Esophagus squamous epithelium (tissue), 5 donors: ENCODE results near the gene MFSD11. TPM values are rescaled to one million over a fixed set of nuclear protein-coding genes. Genes with fewer than 3 reads are reported as not detected.
"Not testable (repeated sequence)": the region's sequence is repeated elsewhere in the genome, so short reads cannot be mapped to it uniquely, and the experiment has no call there.

Experiments
- DNase-seq: peaks from one replicate; lab custom pipeline; 2025; lab: John Stamatoyannopoulos, UW
- H3K27ac ChIP-seq, 4 donors: fragments of 200-600 bp; sonication (generic); one replicate each; pipeline ENCODE4 v1.5.1; 2016 to 2019; ENCODE audit warnings: mild to moderate bottlenecking in 1 of 4
- H3K27me3 ChIP-seq, 4 donors: fragments of 200-600 bp; sonication (generic); 1 replicate in 3 of 4; 2 replicates in 1 of 4; pipeline versions ENCODE4 v1.5.1 to v1.6.0; 2017 to 2021; ENCODE audit warnings: antibody characterized with exemption in 1 of 4
- H3K36me3 ChIP-seq, 3 donors: fragments of 200-600 bp; sonication (generic); one replicate each; pipeline ENCODE4 v1.5.1; 2016 to 2019
- H3K4me1 ChIP-seq, 3 donors: fragments of 200-600 bp; sonication (generic); one replicate each; pipeline ENCODE4 v1.5.1; 2017 to 2019
- H3K4me3 ChIP-seq, 4 donors: fragments of 200-600 bp; sonication (generic); 1 replicate in 3 of 4; 2 replicates in 1 of 4; pipeline ENCODE4 v1.5.1; 2016 to 2019; ENCODE audit warnings: mild to moderate bottlenecking in 2 of 4, moderate library complexity in 1 of 4
- H3K9me3 ChIP-seq, 3 donors: fragments of 200-600 bp; sonication (generic); one replicate each; pipeline ENCODE4 v1.5.1; 2016 to 2019
- POLR2A ChIP-seq, 4 donors: fragments of 450-650 bp; IDR thresholded peaks; one replicate each; pipeline ENCODE4 v1.6.1; 2017; ENCODE audit warnings: antibody characterized with exemption in 4 of 4, mild to moderate bottlenecking in 4 of 4, moderate library complexity in 3 of 4
- WGBS, 2 donors: methylation state at CpG; one replicate each; pipeline ENCODE4 v1.1.5; 2018; 5-methylcytosine and 5-hydroxymethylcytosine counted together
- intact Hi-C: fragments of 100-400 bp; cut with DNase I; formaldehyde crosslinking; loops from one replicate; pipeline ENCODE4 v1.15.0; 2022
- total RNA-seq, 4 donors: library from RNA; depleted of rRNA; stranded (reverse); fragments of >200 nt; gene quantifications; one replicate each; pipeline ENCODE4 v1.1.0, GENCODE V29; 2016
- TF ChIP-seq, protein P1 (sequence below), 6 experiments: fragments of 450-650 bp in 4 of 6; fragments of 200-600 bp in 2 of 6; sonication (generic) in 2 of 6; IDR thresholded peaks; one replicate each; pipeline ENCODE4 v1.5.1; 2016 to 2019; ENCODE audit warnings: antibody characterized with exemption in 6 of 6, mild to moderate bottlenecking in 4 of 6, moderate library complexity in 4 of 6
- donor health status: DM: yes; HTN: yes; CAD: no.

Gene MFSD11
- total RNA-seq, 4 donors from 2014 or later = 24.2 to 31.0 (median 28.1) TPM

DNA sequence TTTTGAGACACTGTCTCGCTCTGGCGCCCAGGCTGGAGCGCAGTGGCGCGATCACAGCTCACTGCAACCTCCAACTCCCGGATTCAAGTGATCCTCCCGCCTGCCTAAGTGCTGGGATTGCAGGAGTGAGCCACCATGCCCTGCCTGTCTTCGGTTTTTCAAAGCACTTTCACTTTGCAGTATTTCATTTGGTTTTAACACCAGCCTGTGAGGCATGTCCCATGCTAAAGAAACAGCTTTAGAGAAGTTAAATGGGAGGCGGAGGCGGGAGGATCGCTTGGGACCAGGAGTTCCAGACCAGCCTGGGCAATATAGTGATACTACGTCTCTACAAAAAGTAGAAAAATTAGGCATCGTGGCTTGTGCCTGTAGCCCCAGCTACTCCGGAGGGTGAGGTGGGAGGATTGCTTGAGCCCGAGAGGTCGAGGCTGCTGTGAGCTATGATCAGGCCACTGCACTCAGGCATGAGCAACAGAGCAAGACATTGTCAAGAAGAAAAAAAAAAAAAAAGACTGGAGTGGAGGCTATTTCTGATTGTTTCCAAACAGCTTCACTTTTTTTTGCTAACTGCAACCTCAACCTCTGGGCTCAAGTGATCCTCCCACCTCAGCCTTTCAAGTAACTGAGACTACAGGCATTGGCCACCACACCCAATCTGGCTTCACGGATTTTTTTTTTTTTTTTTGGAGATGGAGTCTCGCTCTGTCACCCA lies 10.0 kb upstream of the MFSD11 start:
- 31 to 37% methylated on average over 18 of the region's 18 CpGs for WGBS, 2 donors
- DNase-seq = no peak
- Histone ChIP-seq H3K36me3 (peaks cover 0 to 60% (median 16%) of the 10 kb centered on the region in 3 donors), H3K4me3 (peak overlapping the region; percentile 74 to 94 (median 92)), H3K27me3 (no peaks in the 10 kb centered on the region), H3K4me1 (peaks cover 22 to 86% (median 50%) of the 10 kb centered on the region in 3 donors), H3K27ac (peak overlapping the region; percentile 97 to 100 (median 100)), H3K9me3 (no peaks in the 10 kb centered on the region)
- intact Hi-C loops = no loop called here
- TF ChIP-seq, protein P1, sequence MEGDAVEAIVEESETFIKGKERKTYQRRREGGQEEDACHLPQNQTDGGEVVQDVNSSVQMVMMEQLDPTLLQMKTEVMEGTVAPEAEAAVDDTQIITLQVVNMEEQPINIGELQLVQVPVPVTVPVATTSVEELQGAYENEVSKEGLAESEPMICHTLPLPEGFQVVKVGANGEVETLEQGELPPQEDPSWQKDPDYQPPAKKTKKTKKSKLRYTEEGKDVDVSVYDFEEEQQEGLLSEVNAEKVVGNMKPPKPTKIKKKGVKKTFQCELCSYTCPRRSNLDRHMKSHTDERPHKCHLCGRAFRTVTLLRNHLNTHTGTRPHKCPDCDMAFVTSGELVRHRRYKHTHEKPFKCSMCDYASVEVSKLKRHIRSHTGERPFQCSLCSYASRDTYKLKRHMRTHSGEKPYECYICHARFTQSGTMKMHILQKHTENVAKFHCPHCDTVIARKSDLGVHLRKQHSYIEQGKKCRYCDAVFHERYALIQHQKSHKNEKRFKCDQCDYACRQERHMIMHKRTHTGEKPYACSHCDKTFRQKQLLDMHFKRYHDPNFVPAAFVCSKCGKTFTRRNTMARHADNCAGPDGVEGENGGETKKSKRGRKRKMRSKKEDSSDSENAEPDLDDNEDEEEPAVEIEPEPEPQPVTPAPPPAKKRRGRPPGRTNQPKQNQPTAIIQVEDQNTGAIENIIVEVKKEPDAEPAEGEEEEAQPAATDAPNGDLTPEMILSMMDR (IDR thresholded peaks at IDR 0.05) = no peak
- no peak for TF ChIP-seq POLR2A (IDR thresholded peaks at IDR 0.05)

DNA sequence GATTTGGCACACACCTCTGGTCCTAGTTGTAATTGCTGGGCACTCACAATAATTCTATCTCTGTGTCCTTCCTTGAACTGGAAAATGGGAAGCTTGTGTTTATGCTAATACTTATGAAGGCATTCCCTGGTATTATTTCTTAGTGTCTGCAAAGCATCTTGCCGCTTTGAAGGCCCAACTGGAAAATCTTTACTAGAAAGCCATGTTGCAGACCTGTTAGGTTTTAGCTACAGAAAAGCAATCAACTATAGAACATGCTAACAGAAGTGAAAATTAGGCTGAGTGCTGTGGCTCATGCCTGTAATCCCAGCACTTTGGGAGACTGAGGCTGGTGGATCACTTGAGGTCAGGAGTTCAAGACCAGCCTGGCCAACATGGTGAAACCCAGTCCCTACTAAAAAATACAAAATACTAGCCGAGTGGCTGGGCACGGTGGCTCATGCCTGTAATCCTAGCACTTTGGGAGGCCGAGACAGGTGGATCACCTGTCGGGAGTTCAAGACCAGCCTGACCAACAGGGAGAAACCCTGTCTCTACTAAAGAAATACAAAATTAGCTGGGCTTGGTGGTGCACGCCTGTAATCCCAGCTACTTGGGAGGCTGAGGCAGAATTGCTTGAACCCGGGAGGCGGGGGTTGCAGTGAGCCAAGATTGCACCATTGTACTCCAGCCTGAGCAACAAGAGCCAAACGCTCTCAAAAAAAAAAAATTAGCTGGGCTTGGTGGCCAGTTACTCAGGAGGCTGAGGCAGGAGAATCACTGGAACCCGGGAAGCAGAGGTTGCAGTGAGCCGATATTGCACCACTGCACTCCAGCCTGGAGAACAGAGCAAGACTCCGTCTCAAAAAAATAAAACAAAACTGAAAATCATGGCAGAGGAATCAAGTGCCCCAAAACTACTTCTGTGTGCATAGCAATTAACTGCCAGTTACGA lies 5.9 kb upstream of the MFSD11 start:
- H3K27ac ChIP-seq = not testable (repeated sequence)
- peaks cover 0 to 67% (median 20%) of the 10 kb centered on the region in 3 donors for H3K36me3 ChIP-seq

DNA sequence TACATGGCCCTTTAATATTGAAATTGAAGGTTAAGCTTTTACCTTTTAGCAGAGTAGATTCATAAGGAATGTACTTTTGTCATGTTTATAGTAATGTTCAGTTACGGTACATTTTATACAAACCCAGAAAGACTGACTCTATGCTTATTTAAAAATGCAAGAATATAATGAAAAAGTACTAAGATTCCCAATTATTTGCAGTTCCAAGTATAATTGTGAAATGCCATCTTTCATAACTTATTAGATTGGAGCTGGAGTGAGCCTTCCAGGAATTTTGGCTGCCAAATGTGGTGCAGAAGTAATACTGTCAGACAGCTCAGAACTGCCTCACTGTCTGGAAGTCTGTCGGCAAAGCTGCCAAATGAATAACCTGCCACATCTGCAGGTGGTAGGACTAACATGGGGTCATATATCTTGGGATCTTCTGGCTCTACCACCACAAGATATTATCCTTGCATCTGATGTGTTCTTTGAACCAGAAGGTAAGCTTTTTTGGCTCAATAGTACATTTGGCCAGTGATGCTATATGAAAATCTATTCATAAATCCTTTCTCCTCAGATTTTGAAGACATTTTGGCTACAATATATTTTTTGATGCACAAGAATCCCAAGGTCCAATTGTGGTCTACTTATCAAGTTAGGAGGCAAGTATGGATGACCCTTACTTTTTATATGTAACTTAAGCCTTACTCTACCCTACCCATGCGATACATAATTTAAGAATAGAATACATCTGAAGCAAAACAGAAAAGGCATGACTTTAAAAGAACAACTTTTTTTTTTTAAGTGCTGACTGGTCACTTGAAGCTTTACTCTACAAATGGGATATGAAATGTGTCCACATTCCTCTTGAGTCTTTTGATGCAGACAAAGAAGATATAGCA lies 4.9 kb upstream of the MFSD11 start:
- intact Hi-C loops = no loop called here
- Histone ChIP-seq H3K4me3 (no peak overlapping the region), H3K27ac (peak overlapping the region in 1 of 4 donors; percentile 2), H3K36me3 (peaks cover 0 to 67% (median 20%) of the 10 kb centered on the region in 3 donors), H3K27me3 (no peaks in the 10 kb centered on the region), H3K9me3 (no peaks in the 10 kb centered on the region), H3K4me1 (peaks cover 18 to 80% (median 52%) of the 10 kb centered on the region in 3 donors)
- 49 to 60% methylated on average over 3 of the region's 3 CpGs for WGBS, 2 donors
- no peak for TF ChIP-seq POLR2A (IDR thresholded peaks at IDR 0.05)
- TF ChIP-seq, protein P1 (IDR thresholded peaks at IDR 0.05) = no peak
- no peak for DNase-seq

More for the DNA sequence above, 5.9 kb upstream of the MFSD11 start:
- H3K4me3 ChIP-seq, DNase-seq, intact Hi-C loops, H3K9me3 ChIP-seq, H3K27me3 ChIP-seq: not testable (repeated sequence)
- 71% methylated on average over 10 to 13 of the region's 13 CpGs for WGBS, 2 donors
- H3K4me1 ChIP-seq = peaks cover 21 to 89% (median 58%) of the 10 kb centered on the region in 3 donors

DNA sequence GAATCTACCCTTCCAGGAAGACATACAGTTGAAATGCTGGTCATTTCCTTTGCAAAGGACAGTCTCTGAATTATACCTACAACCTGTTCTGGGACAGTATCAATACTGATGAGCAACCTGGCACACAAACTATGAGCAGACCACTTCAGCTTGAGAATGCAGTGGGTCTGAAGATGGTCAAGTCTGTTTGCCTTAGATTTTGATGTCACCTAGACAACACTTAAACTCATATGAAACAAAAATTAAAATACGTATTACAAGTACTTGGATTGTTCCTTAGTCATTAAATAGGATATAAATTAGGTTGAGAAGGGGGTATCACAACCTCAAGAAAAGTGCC lies 4.3 kb upstream of the MFSD11 start:
- H3K4me3 ChIP-seq = peak overlapping the region in 1 of 4 donors; percentile 92
- H3K27me3 ChIP-seq = no peaks in the 10 kb centered on the region
- intact Hi-C loops = no loop called here
- no peak for DNase-seq
- peaks cover 0 to 67% (median 20%) of the 10 kb centered on the region in 3 donors for H3K36me3 ChIP-seq
- H3K4me1 ChIP-seq = peaks cover 17 to 79% (median 52%) of the 10 kb centered on the region in 3 donors
- TF ChIP-seq, protein P1 (IDR thresholded peaks at IDR 0.05) = no peak
- no peak for TF ChIP-seq POLR2A (IDR thresholded peaks at IDR 0.05)
- WGBS, 2 donors = 36 to 58% methylated on average over 1 of the region's 1 CpG
- no peaks in the 10 kb centered on the region for H3K9me3 ChIP-seq
- peak overlapping the region in 2 of 4 donors; percentile 2 to 99 for H3K27ac ChIP-seq
